Epithelial cell of esophagus (primary cell): ENCODE data around the gene THG1L.

ENCODE experiments used
- DNase-seq: peaks from one replicate; pipeline ENCODE4 v3.0.0; 2010; ENCODE audit warnings: low read depth
- H3K4me3 ChIP-seq: 2 replicates; pipeline ENCODE4 v1.5.1; 2011; ENCODE audit warnings: mild to moderate bottlenecking, low read length, control low read depth
- CTCF ChIP-seq: IDR thresholded peaks from 2 replicates; pipeline ENCODE4 v1.5.1; 2011; ENCODE audit warnings: low read depth, mild to moderate bottlenecking, low read length, control low read depth, inconsistent platforms; ENCODE audit not compliant: insufficient read depth; ENCODE audit errors: missing control alignments

THG1L gene

GRCh38 chr5:157703736-157704135 lies 27.5 kb upstream of the THG1L start:
- TF ChIP-seq CTCF: no peak
- DNase-seq: no peak
- no peak overlapping the region for H3K4me3 ChIP-seq

- DNase-seq: no peak
- no peak for TF ChIP-seq CTCF
- H3K4me3 ChIP-seq: no peak overlapping the region
Measured at GRCh38 chr5:157708866-157709265, 22.4 kb upstream of the THG1L start.

- DNase-seq: no peak
- no peak for TF ChIP-seq CTCF
- H3K4me3 ChIP-seq: no peak overlapping the region
Measured at GRCh38 chr5:157709346-157709745, 21.9 kb upstream of the THG1L start.

GRCh38 chr5:157710431-157710830 lies 20.8 kb upstream of the THG1L start:
- no peak overlapping the region for H3K4me3 ChIP-seq
- DNase-seq: no peak
- no peak for TF ChIP-seq CTCF

- H3K4me3 ChIP-seq: no peak overlapping the region
- TF ChIP-seq CTCF: no peak
- peak; percentile 65 for DNase-seq
Measured at GRCh38 chr5:157710882-157711281, 20.3 kb upstream of the THG1L start.

GRCh38 chr5:157713830-157714595 lies 17.2 kb upstream of the THG1L start:
- no peak for TF ChIP-seq CTCF
- no peak for DNase-seq
- H3K4me3 ChIP-seq: no peak overlapping the region

GRCh38 chr5:157714596-157714864 lies 16.7 kb upstream of the THG1L start:
- no peak for TF ChIP-seq CTCF
- peak; percentile 6 for DNase-seq
- H3K4me3 ChIP-seq: no peak overlapping the region
